HG02759 (cell line): Measurements from ENCODE around the gene MICAL2.

ENCODE experiments used
- ATAC-seq: cut with Tn5 transposase; IDR thresholded peaks from one replicate; pipeline ENCODE4 v1.9.1; 2021; ENCODE audit warnings: mild to moderate bottlenecking, moderate library complexity; ENCODE audit not compliant: unreplicated experiment

The MICAL2 gene

GRCh38 chr11:12202661-12203310 lies 92.4 kb downstream of the MICAL2 start:
- ATAC-seq: no peak

DNA sequence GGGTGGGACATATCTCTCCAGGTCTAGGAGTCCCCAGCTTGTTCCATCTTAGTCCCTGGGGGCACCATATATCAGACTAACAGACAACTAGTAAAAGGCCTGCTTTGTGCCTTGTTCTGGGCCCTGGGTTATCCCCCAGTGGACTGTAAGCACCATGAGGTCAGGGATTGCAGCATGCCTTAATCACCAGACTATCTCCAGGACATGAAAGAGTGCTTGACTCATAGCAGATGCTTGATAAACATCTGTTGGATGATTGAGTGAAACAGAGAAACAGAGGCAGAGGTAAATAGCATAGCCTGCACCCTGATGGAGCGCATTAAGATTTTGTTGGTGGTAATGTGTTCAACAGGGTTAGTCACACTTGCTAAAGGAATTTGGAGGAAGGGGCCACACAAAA lies 94.1 kb downstream of the MICAL2 start:
- no peak for ATAC-seq

DNA sequence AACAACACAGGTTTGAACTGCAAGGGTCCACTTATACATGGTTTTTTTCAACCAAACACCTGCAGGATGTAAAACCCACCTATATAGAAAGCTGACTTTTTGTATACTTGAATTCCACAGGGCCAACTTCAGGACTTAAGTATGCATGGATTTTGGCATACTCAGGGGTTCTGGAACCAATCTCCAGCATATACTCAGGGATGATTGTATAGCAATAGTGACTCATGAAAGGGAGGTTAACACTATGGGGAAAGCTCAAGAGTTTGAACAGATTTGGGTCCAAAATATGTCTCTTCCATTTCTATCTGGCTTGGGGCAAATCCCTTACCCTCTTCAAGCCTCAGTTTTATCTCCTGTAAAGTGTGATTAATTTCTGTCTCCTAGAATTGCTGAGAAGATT lies 94.9 kb downstream of the MICAL2 start:
- ATAC-seq: no peak

- ATAC-seq: no peak
Measured at GRCh38 chr11:12206529-12206928, 96.1 kb downstream of the MICAL2 start.

- ATAC-seq: no peak
Measured at GRCh38 chr11:12207384-12208150, 97.2 kb downstream of the MICAL2 start.

DNA sequence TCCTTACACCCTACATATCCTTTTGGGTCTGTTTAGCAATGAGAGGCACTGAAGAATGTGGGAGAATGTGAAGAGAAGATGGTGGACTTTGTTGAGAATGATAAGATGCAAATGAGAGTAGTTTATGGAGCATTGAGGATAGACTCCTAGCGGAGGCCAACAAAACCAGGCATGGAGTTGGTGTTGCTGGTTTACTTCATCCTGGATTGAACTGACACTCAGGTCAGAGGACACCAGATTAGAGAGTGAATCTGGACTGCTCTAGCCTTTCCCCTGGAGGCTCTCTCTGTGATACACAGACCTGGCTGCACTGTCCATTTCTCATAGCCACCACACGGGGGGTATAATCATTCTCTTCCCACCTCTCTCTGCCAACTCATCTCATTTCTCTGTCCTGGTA lies 98.7 kb downstream of the MICAL2 start:
- no peak for ATAC-seq

- ATAC-seq: no peak
Measured at GRCh38 chr11:12210200-12210599, 99.8 kb downstream of the MICAL2 start.

- ATAC-seq: no peak
Measured at GRCh38 chr11:12211331-12212065, 101.1 kb downstream of the MICAL2 start.

GRCh38 chr11:12212174-12212820 lies 101.9 kb downstream of the MICAL2 start:
- no peak for ATAC-seq

DNA sequence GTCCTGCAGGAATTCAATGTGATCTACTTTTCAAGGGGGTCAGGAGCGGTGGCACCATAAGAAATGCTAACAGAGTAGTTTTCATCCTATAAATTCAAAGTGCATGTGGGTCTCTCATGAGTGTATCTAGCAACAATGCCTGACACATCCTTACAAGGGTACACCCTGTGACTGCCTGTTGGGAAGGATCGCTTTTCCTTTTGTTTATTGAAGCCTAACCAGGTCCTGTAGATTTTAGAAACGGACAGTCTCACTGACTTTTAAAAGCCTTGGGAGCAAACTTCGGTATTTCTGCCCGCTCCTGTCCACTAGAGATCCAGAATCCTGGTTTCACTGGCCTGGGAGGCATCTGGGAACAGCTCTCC lies 102.4 kb downstream of the MICAL2 start:
- no peak for ATAC-seq

DNA sequence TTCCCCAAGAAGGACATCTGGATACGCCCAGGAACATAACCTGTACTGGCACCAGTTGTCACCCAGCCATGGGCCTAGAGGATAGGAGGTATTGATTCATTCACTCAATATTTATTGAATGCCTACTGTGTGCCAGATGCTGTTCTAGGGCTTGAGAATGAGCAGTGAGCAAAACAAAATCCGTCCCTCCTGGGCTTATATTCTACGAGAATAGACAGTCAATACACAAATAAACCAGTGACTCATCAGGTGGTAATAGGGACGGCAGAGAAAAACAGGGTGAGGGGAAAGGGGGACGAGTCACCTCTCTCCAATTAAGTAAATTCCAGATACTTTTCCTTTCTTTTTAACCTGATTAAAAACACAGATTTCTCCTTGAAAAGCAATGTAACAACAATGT lies 103.5 kb downstream of the MICAL2 start:
- no peak for ATAC-seq

DNA sequence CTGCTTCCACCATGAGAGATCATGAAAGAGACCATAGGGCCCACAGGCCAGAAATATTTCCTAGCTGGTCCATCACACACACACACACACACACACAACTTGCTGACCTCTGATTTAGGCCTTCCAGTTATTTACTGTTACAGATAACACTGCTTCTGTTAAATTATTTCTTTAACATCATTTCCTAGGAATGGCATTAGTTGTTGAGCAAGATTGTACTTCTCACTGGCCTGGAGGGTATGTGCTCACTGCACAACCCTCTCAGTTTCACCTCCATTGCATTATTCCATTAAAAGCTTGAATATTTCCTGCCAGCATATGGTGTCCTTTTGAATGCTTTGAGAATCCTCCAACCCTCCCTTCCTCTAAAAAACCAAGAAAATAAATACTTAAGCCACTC lies 104.4 kb downstream of the MICAL2 start:
- ATAC-seq: no peak

DNA sequence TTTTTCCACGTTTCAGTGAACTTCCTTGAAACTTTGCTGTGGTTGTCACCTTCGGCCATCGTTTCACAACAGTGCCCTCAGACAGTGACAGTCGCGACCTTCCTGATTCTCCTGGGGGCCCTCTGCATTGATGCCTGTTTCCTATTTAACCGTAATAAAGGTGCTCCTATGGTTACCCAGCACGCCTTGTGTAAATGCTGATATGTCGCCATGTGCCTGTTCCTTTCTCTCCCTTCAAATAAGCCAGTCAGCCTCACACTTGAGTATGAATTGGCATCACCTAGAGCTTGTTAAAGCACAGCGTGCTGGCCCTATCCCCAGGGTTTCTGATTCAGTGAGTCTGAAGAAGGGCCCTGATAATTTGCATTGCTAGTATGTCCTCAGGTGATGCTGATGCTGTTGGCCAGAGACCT lies 104.8 kb downstream of the MICAL2 start:
- ATAC-seq: no peak

GRCh38 chr11:12216041-12216451 lies 105.7 kb downstream of the MICAL2 start:
- no peak for ATAC-seq

GRCh38 chr11:12216671-12217374 lies 106.4 kb downstream of the MICAL2 start:
- ATAC-seq: no peak

DNA sequence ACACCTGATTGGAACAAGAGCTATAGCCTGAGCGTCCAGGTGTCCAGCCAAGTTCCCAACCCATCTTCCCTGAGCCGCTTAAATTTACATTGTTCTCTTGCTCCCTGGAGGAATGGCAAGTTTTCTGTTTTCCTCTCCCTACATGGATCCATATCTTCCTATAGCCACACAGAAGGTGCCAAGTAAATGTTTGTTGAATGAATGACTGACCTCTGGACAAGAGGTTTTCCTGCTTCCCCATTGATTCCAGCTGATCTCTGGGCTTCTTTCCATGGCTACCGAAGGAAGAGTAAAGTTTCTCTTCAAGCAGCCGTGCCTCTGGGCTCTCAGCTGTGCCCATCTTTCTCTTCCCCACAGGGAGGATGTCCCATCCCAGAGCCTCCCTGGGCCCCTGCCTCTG lies 107.5 kb downstream of the MICAL2 start:
- no peak for ATAC-seq

DNA sequence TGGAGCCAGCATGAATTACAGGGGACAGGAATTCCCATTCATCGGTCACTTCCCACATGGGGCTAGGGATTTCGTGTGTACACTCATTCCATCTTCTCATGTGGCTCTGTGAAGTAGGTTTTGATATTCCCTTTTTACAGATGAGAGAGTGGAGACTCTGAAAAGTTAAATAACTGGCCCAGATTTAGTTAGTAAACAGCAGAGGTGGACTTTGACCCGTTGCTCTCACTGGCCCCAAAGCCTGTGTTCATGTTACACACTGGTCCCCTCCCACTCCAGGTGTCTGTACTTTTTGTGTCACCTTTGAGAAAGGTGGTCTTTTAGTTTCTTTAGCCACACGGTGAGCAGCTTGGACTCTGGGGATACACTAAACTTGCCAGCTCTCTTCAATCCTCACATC lies 108.5 kb downstream of the MICAL2 start:
- ATAC-seq: no peak

GRCh38 chr11:12219757-12220156 lies 109.4 kb downstream of the MICAL2 start:
- ATAC-seq: no peak

DNA sequence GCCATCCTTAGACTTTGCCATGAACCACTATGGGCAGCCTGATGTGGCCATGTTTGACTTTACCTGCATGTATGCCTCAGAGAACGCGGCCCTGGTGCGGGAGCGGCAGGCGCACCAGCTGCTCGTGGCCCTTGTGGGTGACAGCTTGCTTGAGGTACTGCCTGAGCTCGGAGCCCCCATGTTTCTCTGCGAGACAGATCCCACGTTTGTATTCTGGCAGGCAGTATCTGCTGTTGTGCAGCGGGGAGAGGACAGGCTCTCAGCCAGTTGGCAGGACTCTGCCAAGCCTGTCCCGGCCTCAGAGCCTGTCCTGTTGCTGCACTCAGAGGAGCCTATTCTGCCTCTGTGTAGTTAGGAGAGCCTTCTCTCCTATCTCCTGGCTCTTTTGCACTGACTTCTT lies 109.9 kb downstream of the MICAL2 start:
- ATAC-seq: no peak

- no peak for ATAC-seq
Measured at GRCh38 chr11:12221051-12221535, 110.7 kb downstream of the MICAL2 start.
